T-helper 2 cell treated with Interferon-gamma antibody and Interleukin-4, amounts not matched to agents 5 μg/mL and 100 μg/mL, for 36 hours (primary cell): ENCODE data around the gene WFIKKN2.
A peak's percentile ranks its signal among the peaks of the same experiment; 100 is the strongest.
"Not testable (repeated sequence)": the region's sequence is repeated elsewhere in the genome, so short reads cannot be mapped to it uniquely, and the experiment has no call there.

Experiments
- DNase-seq: peaks from one replicate; pipeline ENCODE4 v3.0.0; 2021; ENCODE audit warnings: low spot score
- H3K27ac Mint-ChIP-seq: one replicate; pipeline ENCODE4 v1.8.0; 2021; ENCODE audit warnings: mild to moderate bottlenecking, mixed read lengths
- H3K27me3 Mint-ChIP-seq: one replicate; pipeline ENCODE4 v1.8.0; 2021; ENCODE audit warnings: low read depth, mixed read lengths
- H3K36me3 Mint-ChIP-seq: one replicate; pipeline ENCODE4 v1.8.0; 2021; ENCODE audit warnings: low read depth, mixed read lengths
- H3K4me1 Mint-ChIP-seq: one replicate; pipeline ENCODE4 v1.8.0; 2021; ENCODE audit warnings: low read depth, mixed read lengths
- H3K4me3 Mint-ChIP-seq: one replicate; pipeline ENCODE4 v1.8.0; 2022; ENCODE audit warnings: mild to moderate bottlenecking, moderate library complexity, mixed read lengths
- H3K9me3 Mint-ChIP-seq: one replicate; pipeline ENCODE4 v1.8.0; 2021; ENCODE audit warnings: mixed read lengths

WFIKKN2 gene

GRCh38 chr17:50872710-50873424 lies 37.5 kb downstream of the WFIKKN2 start:
- H3K4me3 Mint-ChIP-seq = peak overlapping the region; percentile 29
- H3K27ac Mint-ChIP-seq = no peak overlapping the region

GRCh38 chr17:50875074-50875473 lies 39.7 kb downstream of the WFIKKN2 start:
- peaks cover 23% of the 10 kb centered on the region for H3K4me1 Mint-ChIP-seq
- H3K27ac Mint-ChIP-seq = no peak overlapping the region
- H3K4me3 Mint-ChIP-seq = no peak overlapping the region

More at GRCh38 chr17:50872710-50873424, 37.5 kb downstream of the WFIKKN2 start:
- DNase-seq = peak; percentile 44
- Mint-ChIP-seq H3K27me3 (peaks cover 46% of the 10 kb centered on the region), H3K4me1 (peaks cover 36% of the 10 kb centered on the region), H3K36me3 (no peaks in the 10 kb centered on the region), H3K9me3 (no peaks in the 10 kb centered on the region)

GRCh38 chr17:50877042-50877441 lies 41.7 kb downstream of the WFIKKN2 start:
- Mint-ChIP-seq H3K27me3 (peaks cover 54% of the 10 kb centered on the region), H3K4me1 (peaks cover 20% of the 10 kb centered on the region)
- DNase-seq, H3K27ac Mint-ChIP-seq, H3K36me3 Mint-ChIP-seq, H3K4me3 Mint-ChIP-seq, H3K9me3 Mint-ChIP-seq: not testable (repeated sequence)

More at GRCh38 chr17:50875074-50875473, 39.7 kb downstream of the WFIKKN2 start:
- Mint-ChIP-seq H3K9me3 (peaks cover 2% of the 10 kb centered on the region), H3K36me3 (no peaks in the 10 kb centered on the region), H3K27me3 (peaks cover 53% of the 10 kb centered on the region)
- DNase-seq = no peak

- no peak overlapping the region for H3K27ac Mint-ChIP-seq
- no peaks in the 10 kb centered on the region for H3K36me3 Mint-ChIP-seq
- peaks cover 54% of the 10 kb centered on the region for H3K27me3 Mint-ChIP-seq
- H3K9me3 Mint-ChIP-seq = peaks cover 4% of the 10 kb centered on the region
- H3K4me3 Mint-ChIP-seq = no peak overlapping the region
- H3K4me1 Mint-ChIP-seq = peaks cover 15% of the 10 kb centered on the region
- DNase-seq = no peak
Observed at GRCh38 chr17:50877838-50878237, 42.5 kb downstream of the WFIKKN2 start.

- no peak overlapping the region for H3K4me3 Mint-ChIP-seq
- DNase-seq = no peak
- H3K36me3 Mint-ChIP-seq = no peaks in the 10 kb centered on the region
- H3K9me3 Mint-ChIP-seq = peaks cover 4% of the 10 kb centered on the region
- no peak overlapping the region for H3K27ac Mint-ChIP-seq
- peaks cover 48% of the 10 kb centered on the region for H3K27me3 Mint-ChIP-seq
- H3K4me1 Mint-ChIP-seq = peaks cover 10% of the 10 kb centered on the region
Observed at GRCh38 chr17:50879086-50879485, 43.7 kb downstream of the WFIKKN2 start.

- Mint-ChIP-seq H3K4me1 (peaks cover 10% of the 10 kb centered on the region), H3K27me3 (peaks cover 36% of the 10 kb centered on the region), H3K36me3 (no peaks in the 10 kb centered on the region), H3K4me3 (no peak overlapping the region), H3K9me3 (peaks cover 4% of the 10 kb centered on the region), H3K27ac (no peak overlapping the region)
- no peak for DNase-seq
Observed at GRCh38 chr17:50881182-50881581, 45.8 kb downstream of the WFIKKN2 start.

- H3K36me3 Mint-ChIP-seq = no peaks in the 10 kb centered on the region
- H3K27ac Mint-ChIP-seq = no peak overlapping the region
- H3K9me3 Mint-ChIP-seq = peaks cover 4% of the 10 kb centered on the region
- peaks cover 17% of the 10 kb centered on the region for H3K4me1 Mint-ChIP-seq
- H3K27me3 Mint-ChIP-seq = peaks cover 30% of the 10 kb centered on the region
- H3K4me3 Mint-ChIP-seq = no peak overlapping the region
- no peak for DNase-seq
Observed at GRCh38 chr17:50882851-50883250, 47.5 kb downstream of the WFIKKN2 start.

- Mint-ChIP-seq H3K4me3 (no peak overlapping the region), H3K4me1 (peaks cover 19% of the 10 kb centered on the region), H3K27me3 (peaks cover 27% of the 10 kb centered on the region), H3K27ac (no peak overlapping the region), H3K36me3 (no peaks in the 10 kb centered on the region), H3K9me3 (peaks cover 4% of the 10 kb centered on the region)
- no peak for DNase-seq
Observed at GRCh38 chr17:50883850-50884438, 48.6 kb downstream of the WFIKKN2 start.

GRCh38 chr17:50884439-50885311 lies 49.3 kb downstream of the WFIKKN2 start:
- no peak for DNase-seq
- Mint-ChIP-seq H3K9me3 (peaks cover 4% of the 10 kb centered on the region), H3K27me3 (peaks cover 29% of the 10 kb centered on the region), H3K27ac (no peak overlapping the region), H3K4me1 (peaks cover 19% of the 10 kb centered on the region), H3K36me3 (no peaks in the 10 kb centered on the region), H3K4me3 (no peak overlapping the region)

- DNase-seq = no peak
- H3K27me3 Mint-ChIP-seq = peaks cover 29% of the 10 kb centered on the region
- peaks cover 12% of the 10 kb centered on the region for H3K4me1 Mint-ChIP-seq
- no peaks in the 10 kb centered on the region for H3K9me3 Mint-ChIP-seq
- H3K27ac Mint-ChIP-seq = no peak overlapping the region
- no peaks in the 10 kb centered on the region for H3K36me3 Mint-ChIP-seq
- H3K4me3 Mint-ChIP-seq = no peak overlapping the region
Observed at GRCh38 chr17:50887705-50888245, 52.4 kb downstream of the WFIKKN2 start.

- Mint-ChIP-seq H3K4me1 (peaks cover 9% of the 10 kb centered on the region), H3K4me3 (no peak overlapping the region), H3K27ac (no peak overlapping the region), H3K9me3 (no peaks in the 10 kb centered on the region), H3K27me3 (peaks cover 20% of the 10 kb centered on the region), H3K36me3 (no peaks in the 10 kb centered on the region)
- no peak for DNase-seq
Observed at GRCh38 chr17:50889528-50890118, 54.2 kb downstream of the WFIKKN2 start.

GRCh38 chr17:50890675-50891516 lies 55.5 kb downstream of the WFIKKN2 start:
- H3K36me3 Mint-ChIP-seq = no peaks in the 10 kb centered on the region
- no peak overlapping the region for H3K4me3 Mint-ChIP-seq
- no peaks in the 10 kb centered on the region for H3K9me3 Mint-ChIP-seq
- peaks cover 9% of the 10 kb centered on the region for H3K4me1 Mint-ChIP-seq
- peaks cover 20% of the 10 kb centered on the region for H3K27me3 Mint-ChIP-seq
- no peak overlapping the region for H3K27ac Mint-ChIP-seq
- DNase-seq = no peak

- Mint-ChIP-seq H3K4me1 (peaks cover 8% of the 10 kb centered on the region), H3K27me3 (peaks cover 23% of the 10 kb centered on the region), H3K36me3 (no peaks in the 10 kb centered on the region), H3K9me3 (no peaks in the 10 kb centered on the region), H3K4me3 (no peak overlapping the region), H3K27ac (no peak overlapping the region)
- no peak for DNase-seq
Observed at GRCh38 chr17:50891577-50891989, 56.2 kb downstream of the WFIKKN2 start.
